OCI-LY7 (cell line): Measurements from ENCODE around the gene LCK. TPM values are rescaled to one million over a fixed set of nuclear protein-coding genes. Genes with fewer than 3 reads are reported as not detected.

Experiments used
- BruUV-seq: library from RNA; stranded (reverse); fragments of 400-500 nt; replicated peaks from 2 replicates; lab custom pipeline; 2021; lab: Mats Ljungman, UMichigan
- CTCF ChIA-PET: fragments of 300-600 bp; sonication (Branson Sonifier 250); formaldehyde crosslinking; loops from one replicate; lab custom pipeline; 2022; ENCODE audit warnings: antibody characterized with exemption; ENCODE audit not compliant: unreplicated experiment; lab: Charles Lee
- POLR2A ChIA-PET: fragments of 300-600 bp; sonication (Branson Sonifier 250); formaldehyde crosslinking; loops from one replicate; lab custom pipeline; 2022; ENCODE audit warnings: antibody characterized with exemption; lab: Charles Lee
- DNase-seq: peaks from one replicate; pipeline ENCODE4 v3.0.0-alpha.2; 2015; ENCODE audit warnings: low spot score
- H2AFZ ChIP-seq: fragments of 200-600 bp; sonication (generic), shearing (Covaris generic); 2 replicates; pipeline ENCODE4 v1.6.1; 2014; ENCODE audit warnings: mild to moderate bottlenecking, antibody characterized with exemption, low read length, moderate library complexity
- H3K27ac ChIP-seq: fragments of 200-600 bp; sonication (generic); 2 replicates; pipeline ENCODE4 v1.5.1; 2014; ENCODE audit warnings: mixed run types, low read depth, mild to moderate bottlenecking, moderate library complexity, low read length, inconsistent platforms; ENCODE audit not compliant: poor library complexity, severe bottlenecking
- H3K36me3 ChIP-seq: fragments of 200-600 bp; sonication (generic); 2 replicates; pipeline ENCODE4 v1.6.1; 2014; ENCODE audit warnings: mild to moderate bottlenecking, antibody characterized with exemption, low read length, moderate library complexity, mixed read lengths; ENCODE audit not compliant: insufficient read depth
- H3K4me1 ChIP-seq: fragments of 200-600 bp; sonication (generic); 2 replicates; pipeline ENCODE4 v1.5.1; 2014; ENCODE audit warnings: mild to moderate bottlenecking, low read length; ENCODE audit not compliant: insufficient read depth, poor library complexity, severe bottlenecking
- H3K4me2 ChIP-seq: fragments of 200-600 bp; sonication (generic); 2 replicates; pipeline ENCODE4 v1.6.1; 2014; ENCODE audit warnings: mild to moderate bottlenecking, low read length
- H3K4me3 ChIP-seq: fragments of 200-600 bp; sonication (generic); 2 replicates; pipeline ENCODE4 v1.5.1; 2014; ENCODE audit warnings: mild to moderate bottlenecking, low read depth, low read length; ENCODE audit not compliant: poor library complexity, severe bottlenecking
- H3K79me2 ChIP-seq: fragments of 200-600 bp; sonication (generic); 2 replicates; pipeline ENCODE4 v1.6.1; 2016; ENCODE audit warnings: low read depth, mild to moderate bottlenecking, low read length, moderate library complexity, mixed read lengths; ENCODE audit not compliant: insufficient read depth
- H3K9me2 ChIP-seq: fragments of 200-600 bp; sonication (generic); 2 replicates; pipeline ENCODE4 v1.6.1; 2016; ENCODE audit warnings: mild to moderate bottlenecking, low read length, mixed read lengths; ENCODE audit not compliant: insufficient read depth
- H3K9me3 ChIP-seq: fragments of 200-600 bp; sonication (generic); 2 replicates; pipeline ENCODE4 v1.6.1; 2014; ENCODE audit warnings: mild to moderate bottlenecking, mixed run types, low read length, mixed read lengths
- H4K20me1 ChIP-seq: fragments of 200-600 bp; sonication (generic); 2 replicates; pipeline ENCODE4 v1.6.1; 2014; ENCODE audit warnings: mild to moderate bottlenecking, antibody characterized with exemption, low read length, moderate library complexity, mixed read lengths; ENCODE audit not compliant: insufficient read depth
- CTCF ChIP-seq: fragments of 200-600 bp; sonication (generic); conservative IDR thresholded peaks from 2 replicates; pipeline ENCODE4 v1.5.1; 2014; ENCODE audit warnings: mild to moderate bottlenecking, antibody characterized with exemption, low read length, moderate library complexity, mixed read lengths
- EZH2phosphoT487 ChIP-seq: fragments of 200-600 bp; sonication (generic); IDR thresholded peaks from 2 replicates; pipeline ENCODE4 v1.6.1; 2018; ENCODE audit warnings: low read depth, borderline replicate concordance, mild to moderate bottlenecking, mixed run types, antibody characterized with exemption, low read length, moderate library complexity, mixed read lengths
- intact Hi-C: fragments of 100-400 bp; cut with micrococcal nuclease; formaldehyde crosslinking; loops from one replicate; pipeline ENCODE4 v1.10.0; 2022; ENCODE audit not compliant: unreplicated experiment
- total RNA-seq, 2 experiments: library from RNA; depleted of rRNA in 1 of 2; stranded (reverse); fragments of >200 nt in 1 of 2; shearing (Covaris generic) in 1 of 2; gene quantifications; 2 replicates each; pipeline ENCODE4 v1.2.3, GENCODE V29; 2014 to 2022

The LCK gene
- total RNA-seq, 2 experiments from 2014 or later = 146 to 218 TPM

GRCh38 chr1:32247983-32248889 is 2.8 kb upstream of the LCK start:
- H3K36me3 ChIP-seq = no peaks in the 10 kb centered on the region
- peaks cover 80% of the 10 kb centered on the region for H3K4me1 ChIP-seq
- ChIA-PET POLR2A (interaction anchor here (0.6 to 9.6 kb wide), 12 partner anchors 12 to 375 kb away, joined by 3 to 79 read pairs (median 4); partner anchors contain the start of genes HDAC1 and TXLNA), CTCF (interaction anchor here (0.6 to 1.3 kb wide), 4 partner anchors 29 to 146 kb away, joined by 3 to 4 read pairs (median 4); partner anchors contain the start of genes BSDC1 and CCDC28B)
- H3K9me2 ChIP-seq = no peaks in the 10 kb centered on the region
- peak overlapping the region; percentile 78 for H2AFZ ChIP-seq
- H3K79me2 ChIP-seq = peaks cover 17% of the 10 kb centered on the region; the same call in 1 of the 2 replicates
- no peaks in the 10 kb centered on the region for H4K20me1 ChIP-seq
- TF ChIP-seq EZH2phosphoT487 (no peak), CTCF (peak; percentile 93)
- H3K4me2 ChIP-seq = peak overlapping the region; percentile 83
- H3K27ac ChIP-seq = peak overlapping the region; percentile 99
- intact Hi-C loops = loop anchor here (2.0 kb wide), 1 partner anchor 33 kb away; no protein-coding TSS in a partner anchor
- no peaks in the 10 kb centered on the region for H3K9me3 ChIP-seq
- peak overlapping the region; percentile 43 for H3K4me3 ChIP-seq
- no TSS peak for BruUV-seq
- DNase-seq = peak; percentile 89

GRCh38 chr1:32249831-32250525 is 1.1 kb upstream of the LCK start:
- H3K4me3 ChIP-seq = peak overlapping the region; percentile 69
- no TSS peak for BruUV-seq
- CTCF ChIA-PET = interaction anchor here (0.8 to 1.6 kb wide), 7 partner anchors 9 to 95 kb away, joined by 3 to 9 read pairs (median 4); no protein-coding TSS in a partner anchor

More at GRCh38 chr1:32249831-32250525, 1.1 kb upstream of the LCK start:
- intact Hi-C loops = loop anchor here (1.0 to 2.0 kb wide), 5 partner anchors 15 to 66 kb away; partner anchors contain the start of genes EIF3I, HDAC1 and TMEM234
- DNase-seq = peak; percentile 98
- H3K4me1 ChIP-seq = peaks cover 97% of the 10 kb centered on the region
- POLR2A ChIA-PET = interaction anchor here (0.5 to 9.6 kb wide), 16 partner anchors 10 to 428 kb away, joined by 3 to 79 read pairs (median 5); partner anchors contain the start of gene HDAC1
- H2AFZ ChIP-seq = no peak overlapping the region; the same call in 1 of the 2 replicates
- H3K79me2 ChIP-seq = peaks cover 32% of the 10 kb centered on the region; the same call in 1 of the 2 replicates
- H3K4me2 ChIP-seq = peak overlapping the region; percentile 83
- H3K27ac ChIP-seq = peak overlapping the region; percentile 99
- H3K9me2 ChIP-seq = no peaks in the 10 kb centered on the region
- H4K20me1 ChIP-seq = no peaks in the 10 kb centered on the region
- TF ChIP-seq EZH2phosphoT487 (no peak), CTCF (no peak)
- H3K36me3 ChIP-seq = no peaks in the 10 kb centered on the region
- H3K9me3 ChIP-seq = no peaks in the 10 kb centered on the region
